ENCODE data around the gene ECE1. TPM values are rescaled to one million over a fixed set of nuclear protein-coding genes. Genes with fewer than 3 reads are reported as not detected.
A peak's percentile ranks its signal among the peaks of the same experiment; 100 is the strongest.

The ECE1 gene
- total and polyA plus RNA-seq, 2 of the 8 experiments (the other 6 are each of a cell fraction or from before 2014, with no cell fraction given) = 21.4 to 36.8 TPM

DNA sequence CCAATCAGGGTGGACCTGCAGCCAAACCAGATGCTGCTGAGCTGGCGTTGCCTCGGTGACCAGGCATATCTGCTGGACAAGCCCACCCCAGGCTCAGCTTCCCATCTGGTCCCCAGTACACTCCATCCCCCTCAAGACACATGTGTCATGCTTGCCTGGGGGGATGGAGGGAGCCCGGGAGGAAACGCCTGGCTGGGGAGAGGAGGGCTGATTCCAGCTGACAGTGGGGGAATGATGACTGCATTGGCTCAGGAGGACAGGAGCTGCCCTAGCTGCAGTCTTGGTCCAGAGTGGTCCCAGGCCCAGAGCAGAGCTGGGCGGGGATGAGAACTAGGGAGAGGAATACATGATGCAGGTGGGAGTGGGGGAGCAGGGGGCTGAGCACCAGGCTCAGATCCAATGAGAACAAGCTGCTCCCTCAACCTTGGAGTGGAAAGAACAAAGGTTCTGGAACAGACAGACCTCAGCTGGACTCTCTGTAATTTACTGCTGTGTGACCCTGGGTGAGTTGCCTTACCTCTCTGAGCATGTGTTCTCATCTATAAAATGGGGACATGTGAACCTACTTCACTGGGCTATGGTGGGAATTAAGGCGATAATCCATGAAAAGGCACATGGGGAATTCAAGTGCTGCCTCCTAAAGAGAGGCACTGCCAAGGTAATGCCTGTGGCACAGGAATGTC, 23.1 kb upstream of the ECE1 start:
- H3K79me1 ChIP-seq (ENCODE audit: low read depth, low read length) = peaks cover 7% of the 10 kb centered on the region
- peak overlapping the region in 1 of 2 experiments; percentile 4; a peak in 1 of 4 replicates for H3K4me2 ChIP-seq (ENCODE audit: insufficient read depth in 1 of 2, low read depth in 2 of 2, low read length in 2 of 2)
- no peak overlapping the region for H3K27ac ChIP-seq (ENCODE audit: low read depth, low read length)
- no peak for TF ChIP-seq BRCA1 (IDR thresholded peaks at IDR 0.05; ENCODE audit: low read depth, low read length)
- no peak for TF ChIP-seq SAP30 (IDR thresholded peaks at IDR 0.05; ENCODE audit: insufficient read depth, insufficient replicate concordance, low read length)
- no peak for TF ChIP-seq SP1 (IDR thresholded peaks at IDR 0.05; ENCODE audit: low read depth, low read length)
- TF ChIP-seq BCL11A (IDR thresholded peaks at IDR 0.05; ENCODE audit: low read depth in 2 of 2, low read length in 2 of 2) = no peak
- no peak for TF ChIP-seq RAD21 (IDR thresholded peaks at IDR 0.05 in 1 of 2, conservative IDR thresholded peaks at IDR 0.05 in 1 of 2; ENCODE audit: low read depth in 2 of 2, low read length in 2 of 2)
- TF ChIP-seq RNF2 (IDR thresholded peaks at IDR 0.05; ENCODE audit: borderline replicate concordance, low read depth, low read length, missing control alignments, poor library complexity, severe bottlenecking) = no peak
- no peak for TF ChIP-seq SP2 (IDR thresholded peaks at IDR 0.05; ENCODE audit: low read length)
- H3K14ac ChIP-seq (ENCODE audit: insufficient read length) = no peak overlapping the region
- H3K18ac ChIP-seq (ENCODE audit: extremely low read depth, low read length) = no peak overlapping the region
- CTCF ChIA-PET (ENCODE audit: partially characterized antibody) = interaction anchor here (0.6 to 13.2 kb wide), 13 partner anchors 10 to 1850 kb away, joined by 3 to 168 read pairs (median 4); no protein-coding TSS in a partner anchor
- no peak overlapping the region for H3K23ac ChIP-seq (ENCODE audit: insufficient read length)
- H4K8ac ChIP-seq (ENCODE audit: extremely low read depth, insufficient read depth, low read length) = no peak overlapping the region
- no peak overlapping the region for H3K56ac ChIP-seq (replicated peaks; ENCODE audit: insufficient read length, low read depth, low read length)
- no peak for FAIRE-seq
- H4K91ac ChIP-seq (replicated peaks; ENCODE audit: insufficient read length, low read length) = peak overlapping the region; percentile 7
- H3K4ac ChIP-seq (replicated peaks; ENCODE audit: insufficient read length, low read depth, low read length) = no peak overlapping the region
- no peaks in the 10 kb centered on the region; a peak in 1 of 7 replicates for H3K27me3 ChIP-seq (replicated peaks in 1 of 4; ENCODE audit: control insufficient read depth in 3 of 4, extremely low read depth in 1 of 4, insufficient read depth in 3 of 4, low read length in 3 of 4)
- no peak overlapping the region for H2BK120ac ChIP-seq (replicated peaks; ENCODE audit: low read depth, low read length)
- H2BK12ac ChIP-seq (ENCODE audit: low read depth, low read length) = peak overlapping the region; percentile 20; the same call in 1 of the 2 replicates
- no peak overlapping the region for H3K4me3 ChIP-seq (ENCODE audit: extremely low read depth in 1 of 4, insufficient read depth in 2 of 4, low read depth in 3 of 4, low read length in 4 of 4)
- no peak overlapping the region for H2AFZ ChIP-seq (ENCODE audit: low read length)
- no peak for DNase-seq (ENCODE audit: low read depth in 1 of 2, low spot score in 2 of 2)
- H3K23me2 ChIP-seq (ENCODE audit: low read depth, low read length) = no peaks in the 10 kb centered on the region
- H2BK5ac ChIP-seq (ENCODE audit: low read depth, low read length) = peak overlapping the region; percentile 12; the same call in 1 of the 2 replicates
- H3K9ac ChIP-seq (replicated peaks in 1 of 4; ENCODE audit: extremely low read depth in 1 of 4, low read depth in 3 of 4, low read length in 3 of 4) = no peak overlapping the region
- H2BK20ac ChIP-seq (ENCODE audit: low read length) = no peak overlapping the region
- no peaks in the 10 kb centered on the region; a peak in 1 of 4 replicates for H3K9me3 ChIP-seq (ENCODE audit: insufficient read depth in 2 of 2, low read depth in 1 of 2, low read length in 1 of 2)
- peak overlapping the region; percentile 69; the same call in 1 of the 2 replicates for H2AK5ac ChIP-seq (ENCODE audit: low read depth, low read length)
- no peak overlapping the region for H2BK15ac ChIP-seq (ENCODE audit: low read length)
- H4K20me1 ChIP-seq (replicated peaks in 1 of 2; ENCODE audit: control insufficient read depth in 1 of 2, insufficient read depth in 2 of 2, low read length in 2 of 2) = no peaks in the 10 kb centered on the region
- H4K5ac ChIP-seq (ENCODE audit: insufficient read length, low read depth, low read length) = no peak overlapping the region
- no peaks in the 10 kb centered on the region for H3K79me2 ChIP-seq (ENCODE audit: control insufficient read depth in 1 of 2, insufficient read depth in 2 of 2, low read length in 2 of 2)
- POLR2A ChIA-PET (ENCODE audit: partially characterized antibody) = interaction anchor here (0.6 to 2.0 kb wide), 9 partner anchors 10 to 952 kb away, joined by 3 to 8 read pairs (median 3); no protein-coding TSS in a partner anchor
- H3K4me1 ChIP-seq (replicated peaks in 1 of 4; ENCODE audit: control insufficient read depth in 3 of 4, insufficient read depth in 4 of 4, low read length in 3 of 4) = peaks cover 10 to 45% (median 22%) of the 10 kb centered on the region in 4 experiments
- H3K36me3 ChIP-seq (ENCODE audit: control insufficient read depth in 2 of 4, insufficient read depth in 4 of 4, low read length in 3 of 4) = no peaks in the 10 kb centered on the region
- 71% methylated on average over 4 of the region's 6 CpGs; no CpG with 5 or more reads in 1 of the 2 experiments for WGBS, 2 experiments (ENCODE audit: extremely low coverage in 1 of 2, insufficient coverage in 1 of 2, insufficient read length in 1 of 2, insufficient replicate concordance in 2 of 2, low coverage in 1 of 2, low lambda C conversion rate in 2 of 2, missing lambda C conversion rate in 1 of 2)
